Measurements from ENCODE around the gene INHA. TPM values are rescaled to one million over a fixed set of nuclear protein-coding genes. Genes with fewer than 3 reads are reported as not detected.

INHA gene
- total RNA-seq, 1 experiment from 2014 or later, result not detected

- TF ChIP-seq SRF (IDR thresholded peaks at IDR 0.05; ENCODE audit: low read depth) (no peak), YY1 (IDR thresholded peaks at IDR 0.05; ENCODE audit: extremely low read depth, insufficient replicate concordance, low read depth, low read length) (no peak), SP1 (IDR thresholded peaks at IDR 0.05; ENCODE audit: low read depth) (no peak), RAD21 (IDR thresholded peaks at IDR 0.05; ENCODE audit: low read depth) (no peak), JUND (IDR thresholded peaks at IDR 0.05) (no peak), ZFX (IDR thresholded peaks at IDR 0.05) (no peak), CTCF (IDR thresholded peaks at IDR 0.05 in 2 of 3, conservative IDR thresholded peaks at IDR 0.05 in 1 of 3; ENCODE audit: borderline replicate concordance in 1 of 3, insufficient read depth in 1 of 3, low read depth in 2 of 3, low read length in 2 of 3) (no peak), SIN3A (IDR thresholded peaks at IDR 0.05; ENCODE audit: low read depth) (no peak), EZH2phosphoT487 (IDR thresholded peaks at IDR 0.05; ENCODE audit: borderline replicate concordance) (no peak), POLR2AphosphoS5 (IDR thresholded peaks at IDR 0.05; ENCODE audit: low read depth, low read length) (no peak), CBX3 (IDR thresholded peaks at IDR 0.05; ENCODE audit: low read depth) (no peak), REST (IDR thresholded peaks at IDR 0.05; ENCODE audit: low read depth) (no peak), ATF3 (IDR thresholded peaks at IDR 0.05) (no peak), ELF1 (IDR thresholded peaks at IDR 0.05; ENCODE audit: borderline replicate concordance, low read depth) (no peak), ZBTB33 (IDR thresholded peaks at IDR 0.05; ENCODE audit: extremely low read depth, insufficient replicate concordance, low read length) (no peak), MAX (IDR thresholded peaks at IDR 0.05) (no peak), EGR1 (IDR thresholded peaks at IDR 0.05; ENCODE audit: low read depth) (no peak)
- Histone ChIP-seq H3K4me3 (replicated peaks in 1 of 2; ENCODE audit: low read depth in 1 of 2, low read length in 2 of 2) (no peak overlapping the region), H3K4me2 (ENCODE audit: low read length) (peak overlapping the region; percentile 57), H4K20me1 (ENCODE audit: insufficient read depth) (peaks cover 6% of the 10 kb centered on the region; the same call in 1 of the 2 replicates), H3K4me1 (ENCODE audit: control insufficient read depth in 1 of 2, insufficient read depth in 2 of 2, low read length in 2 of 2) (peaks cover 24 to 70% of the 10 kb centered on the region in 2 experiments), H3K79me2 (ENCODE audit: insufficient read depth, low read length) (peaks cover 36% of the 10 kb centered on the region), H2AFZ (ENCODE audit: low read depth, low read length, poor library complexity, severe bottlenecking) (no peak overlapping the region), H3K27me3 (ENCODE audit: insufficient read depth, low read length) (no peaks in the 10 kb centered on the region), H3K9ac (ENCODE audit: low read length) (0 out of 2 replicates have a peak overlapping the region, but pooled peaks have one; percentile 24), H3K9me2 (ENCODE audit: insufficient read depth) (no peaks in the 10 kb centered on the region), H3K27ac (ENCODE audit: low read depth, low read length) (peak overlapping the region; percentile 49; the same call in 1 of the 2 replicates), H3K36me3 (ENCODE audit: control insufficient read depth in 1 of 2, insufficient read depth in 2 of 2, low read length in 2 of 2) (peaks cover 0 to 28% of the 10 kb centered on the region in 2 experiments; a peak in 2 of 4 replicates), H3K9me3 (ENCODE audit: control insufficient read depth in 1 of 2, insufficient read depth in 1 of 2, low read depth in 1 of 2, low read length in 2 of 2) (no peaks in the 10 kb centered on the region)
- POLR2A ChIA-PET, result no interaction called here
- ATAC-seq (no peak), DNase-seq (ENCODE audit: low read depth, low spot score) (no peak)
- no TSS peak for BruUV-seq (replicated peaks)
- RAD21 ChIA-PET (ENCODE audit: low non-redundant PET in 1 of 2, low total read pairs in 2 of 2, uncharacterized antibody in 2 of 2, unreplicated experiment in 2 of 2), result interaction anchor here in 1 of 2 experiments (0.5 kb wide), 1 partner anchor 15 kb away, joined by 6 read pairs; no protein-coding TSS in a partner anchor
- intact Hi-C loops (cut with micrococcal nuclease), result loop anchor here (10.0 kb wide), 1 partner anchor 362 kb away; the partner anchor contains the start of genes CNPPD1, RETREG2 and SLC23A3
- CTCF ChIA-PET, result interaction anchor here (1.1 to 1.5 kb wide), 2 partner anchors 41 to 42 kb away, joined by 3 read pairs; a partner anchor contains a TSS
Observed at GRCh38 chr2:219536967-219537366, 35.1 kb upstream of the INHA start.

All from HCT116 (cell line).